ENCODE measurements around the gene CCDC9B.

The CCDC9B gene

DNA sequence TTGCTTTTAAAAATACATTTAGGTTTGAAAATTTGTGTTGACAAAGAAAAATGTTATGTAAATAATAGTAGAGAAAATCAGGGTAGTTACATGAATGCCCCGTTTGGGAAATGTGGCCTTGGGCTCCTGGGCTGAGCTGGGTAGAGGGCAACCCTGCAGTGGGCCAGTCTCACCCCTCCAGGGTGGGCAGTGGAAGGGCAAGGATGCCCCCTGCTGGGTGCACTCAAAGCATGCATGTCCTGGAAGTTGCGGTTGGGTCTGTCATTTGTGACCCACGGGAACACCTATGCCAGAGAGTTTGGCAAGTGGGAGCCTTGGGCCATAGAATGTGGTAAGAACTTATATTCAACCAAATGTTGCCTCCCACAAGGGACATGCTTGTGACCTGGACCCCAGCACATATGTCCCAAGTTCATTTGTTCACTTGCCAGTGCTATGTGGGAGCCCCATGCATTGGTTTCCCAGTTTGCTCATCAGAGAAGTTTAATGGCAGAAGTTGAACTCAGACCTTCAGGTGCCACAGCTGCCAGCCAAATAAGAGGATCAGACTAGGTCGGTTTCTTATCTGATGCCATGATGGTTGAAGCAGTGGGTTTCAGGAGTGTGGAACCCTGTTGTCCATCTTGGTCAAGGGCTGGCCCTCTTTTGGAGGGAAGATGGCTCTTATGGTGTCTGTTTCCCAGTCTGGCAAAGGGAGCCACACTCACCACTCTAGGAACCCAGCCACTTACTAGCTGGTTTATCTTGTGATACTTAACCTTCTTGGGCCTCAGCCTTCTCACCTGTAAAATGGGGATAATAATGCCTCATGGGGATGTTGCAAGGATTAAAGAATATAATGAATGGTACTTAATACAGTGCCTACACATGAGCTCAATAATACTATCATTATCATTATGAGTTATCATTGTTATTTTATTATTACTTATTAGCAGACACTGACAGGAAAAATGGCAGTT lies 30.5 kb downstream of the CCDC9B start:
- DNase-seq (ENCODE audit: low read depth in 2 of 2) = peak in 1 of 2 donors; percentile 54

DNA sequence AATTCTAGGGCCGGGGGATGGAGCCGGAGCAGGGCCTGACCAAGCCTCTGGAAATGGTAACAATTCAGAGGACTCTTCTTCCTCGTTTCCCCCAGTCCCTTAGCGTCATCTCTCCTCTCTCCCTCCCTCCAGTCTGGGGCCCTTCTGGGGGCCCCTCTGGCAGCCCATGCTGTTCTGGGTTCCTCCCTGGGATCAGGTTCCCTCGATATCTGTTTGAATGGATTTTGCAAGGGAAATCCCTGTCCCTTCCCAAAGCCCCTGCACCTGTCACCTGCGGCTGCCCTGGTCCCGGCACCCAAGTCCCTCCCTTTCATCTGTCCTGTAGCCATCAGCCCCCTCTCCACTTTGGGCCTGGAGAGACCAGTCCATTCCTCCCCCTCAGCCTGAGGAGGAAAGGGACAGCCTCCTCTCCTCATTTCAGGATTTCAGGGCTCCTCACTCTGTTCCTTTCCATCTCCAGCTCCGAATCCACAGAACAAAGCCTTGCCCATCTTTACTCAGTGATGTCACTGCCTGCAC lies 31.3 kb downstream of the CCDC9B start:
- DNase-seq (ENCODE audit: low read depth in 2 of 2) = no peak

DNA sequence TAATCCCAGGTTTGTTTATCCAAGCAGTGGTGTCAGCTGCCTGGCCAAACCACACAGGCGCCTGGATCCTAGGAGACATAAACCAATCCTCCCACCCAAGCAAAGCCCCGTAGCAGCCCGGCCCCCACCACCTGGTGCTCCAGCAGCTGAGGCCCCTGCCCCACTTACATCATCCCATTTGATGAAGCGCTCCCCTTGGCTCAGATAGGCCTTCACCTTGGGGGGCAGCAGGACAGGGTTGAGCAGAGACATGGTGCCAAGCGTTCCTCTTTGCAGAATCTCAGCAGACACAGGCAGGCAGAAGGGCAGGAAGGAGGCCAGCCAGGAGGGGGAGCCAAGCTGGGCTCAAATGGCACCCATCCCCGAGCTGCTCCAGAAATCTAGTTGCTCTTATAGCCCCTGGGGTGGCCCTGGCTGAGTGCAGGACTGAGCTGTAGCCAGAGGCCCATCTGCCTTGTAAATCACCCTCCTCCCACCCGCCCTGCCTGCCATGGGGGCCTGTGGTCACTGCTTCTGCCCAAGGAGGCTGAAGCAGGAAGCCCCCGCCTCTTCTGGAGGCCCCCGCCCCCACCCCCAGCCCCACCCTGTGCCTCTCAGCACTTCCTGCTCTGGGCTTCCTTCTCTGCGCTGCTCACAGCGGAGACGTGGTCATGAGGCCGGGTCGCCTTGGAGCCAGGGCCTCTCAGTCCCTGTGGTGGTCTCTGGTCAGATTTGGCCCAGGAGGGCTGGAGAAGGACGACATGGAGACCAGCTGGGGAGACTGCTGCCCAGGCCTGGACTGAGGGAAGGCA lies 33.1 kb downstream of the CCDC9B start, which contains the start of gene PLCB2:
PLCB2 (minus strand) TSS at position 515 of the 791 bp plus-strand sequence; CDS start at position 252, 263 bp downstream.
- DNase-seq (ENCODE audit: low read depth in 2 of 2) = peak; percentile 49 to 51

DNA sequence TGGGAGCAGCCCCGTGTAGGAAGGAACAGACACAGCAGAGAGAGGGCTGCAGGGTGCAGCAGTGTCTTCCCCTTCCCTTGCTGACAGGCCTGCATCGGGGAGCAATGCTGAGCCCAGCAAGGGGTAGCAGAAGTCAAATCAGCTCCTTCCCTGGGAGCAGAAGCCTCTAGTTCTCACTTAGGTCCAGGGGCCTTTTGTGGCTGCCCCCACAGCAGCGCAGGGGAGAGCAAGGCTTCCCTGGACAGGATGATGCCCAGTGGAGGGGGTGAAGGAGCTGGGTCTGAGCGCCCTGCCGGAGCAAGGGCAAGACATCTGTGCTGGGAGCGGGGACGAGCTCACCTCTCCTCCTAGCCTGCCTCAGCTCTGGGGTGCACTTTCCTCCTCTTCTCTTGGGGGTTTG lies 33.8 kb downstream of the CCDC9B start:
- DNase-seq (ENCODE audit: low read depth in 2 of 2) = no peak

DNA sequence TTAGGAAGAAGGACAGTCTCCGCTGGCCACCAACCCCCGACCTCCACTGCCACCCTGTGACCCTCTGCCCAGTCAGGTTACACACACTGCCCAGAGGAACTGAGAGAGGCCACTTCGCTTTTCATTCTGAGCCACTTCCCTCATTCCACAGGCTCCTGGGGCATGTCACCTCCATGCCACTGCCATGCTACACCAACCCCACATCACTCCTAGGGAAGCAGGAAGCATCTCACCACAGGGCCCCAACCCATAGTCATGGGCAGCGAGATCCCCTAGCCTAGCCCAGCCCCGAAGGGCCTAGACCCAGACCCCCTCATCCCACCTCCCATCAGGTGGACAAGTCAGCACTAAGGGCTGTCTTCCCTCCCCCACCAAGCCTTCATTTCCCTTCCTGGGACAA lies 34.4 kb downstream of the CCDC9B start:
- no peak for DNase-seq (ENCODE audit: low read depth in 2 of 2)

DNA sequence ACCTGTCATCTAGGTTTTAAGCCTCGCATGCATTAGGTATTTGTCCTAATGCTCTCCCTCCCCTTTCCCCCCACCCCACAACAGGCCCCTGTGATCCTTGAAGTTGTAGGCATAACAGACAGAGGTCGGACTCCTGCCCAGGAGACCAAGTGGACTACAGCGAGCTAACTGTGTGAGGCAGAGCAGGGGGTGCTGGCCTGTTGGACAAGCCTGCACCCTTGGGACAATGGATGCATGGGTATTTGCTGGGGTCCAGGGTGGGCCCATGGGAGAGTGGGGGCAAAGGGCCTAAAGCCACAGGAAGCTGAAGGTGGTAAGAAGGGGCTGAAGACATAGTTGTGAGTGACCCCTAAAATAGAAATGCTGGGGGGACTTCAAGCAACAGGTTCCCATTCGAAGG lies 35.5 kb downstream of the CCDC9B start:
- DNase-seq (ENCODE audit: low read depth in 2 of 2) = no peak

DNA sequence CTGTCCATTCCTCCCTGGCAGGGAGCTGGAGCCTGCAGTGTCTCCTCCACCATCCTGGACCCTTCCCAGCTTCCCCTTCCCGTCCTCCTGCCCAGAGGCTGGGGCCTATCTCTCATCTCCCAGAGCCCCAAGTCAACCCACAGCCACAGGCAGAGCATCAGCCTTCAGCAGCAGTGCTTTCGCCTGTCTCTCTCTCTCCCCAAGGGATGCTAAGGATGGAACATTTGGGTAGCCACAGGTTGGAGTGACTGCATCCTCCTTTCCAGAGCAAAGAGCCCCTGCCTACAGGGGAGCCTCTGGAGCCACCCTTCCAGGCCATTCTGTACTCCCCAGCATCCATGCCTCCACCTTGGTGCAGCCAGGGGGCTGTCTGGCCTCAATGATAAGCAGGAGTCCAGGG lies 37.2 kb downstream of the CCDC9B start:
- no peak for DNase-seq (ENCODE audit: low read depth in 2 of 2)

DNA sequence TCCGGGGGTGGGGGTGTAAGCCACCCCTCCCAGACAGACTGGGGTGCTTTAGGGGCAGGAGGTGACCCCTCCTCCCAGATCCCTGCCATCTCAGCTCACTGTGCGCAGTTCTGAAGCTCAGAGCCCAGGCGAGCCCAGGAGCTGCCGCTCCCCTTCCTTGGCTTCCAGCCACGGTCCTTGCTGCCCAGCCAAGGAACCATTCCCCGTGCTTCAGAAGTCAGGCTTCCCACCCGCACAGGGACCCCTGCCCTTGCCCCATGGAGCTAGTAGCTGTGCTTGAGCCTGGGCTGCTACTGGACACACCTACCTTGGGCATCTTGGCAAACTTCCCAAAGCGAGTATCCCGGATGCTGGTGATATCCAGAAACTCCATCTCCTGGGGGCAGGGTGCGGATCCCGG lies 37.8 kb downstream of the CCDC9B start:
- DNase-seq (ENCODE audit: low read depth in 2 of 2) = no peak

DNA sequence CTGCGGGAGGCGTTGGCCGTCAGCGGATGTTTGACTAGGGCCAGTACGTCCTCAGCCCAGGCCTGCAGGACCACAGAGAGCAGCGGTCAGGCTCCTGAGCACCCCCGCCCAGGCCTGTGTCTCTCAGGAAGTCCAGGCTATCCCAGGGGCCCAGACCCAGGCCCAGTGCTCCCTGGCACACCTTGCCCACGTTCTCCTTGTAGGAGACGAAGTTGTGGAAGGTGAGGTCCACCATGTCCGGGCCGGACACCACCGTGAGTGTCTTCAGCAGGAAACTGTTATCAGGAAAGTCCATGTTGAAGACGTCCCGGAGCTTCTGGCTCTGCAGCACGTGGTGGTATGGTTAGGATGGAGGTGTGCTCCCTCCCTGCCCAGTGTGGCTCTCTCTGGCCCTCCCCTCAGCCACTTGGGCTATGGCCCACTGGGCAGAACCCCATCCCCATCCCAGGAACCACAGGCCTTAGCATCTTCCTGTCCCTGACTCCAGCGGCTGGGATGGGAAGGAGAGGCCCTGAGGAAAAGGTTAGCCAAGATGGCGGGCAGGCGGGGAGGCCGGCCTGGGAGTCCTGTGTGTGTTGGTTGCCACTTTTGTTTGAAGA lies 38.4 kb downstream of the CCDC9B start:
- no peak for DNase-seq (ENCODE audit: low read depth in 2 of 2)

DNA sequence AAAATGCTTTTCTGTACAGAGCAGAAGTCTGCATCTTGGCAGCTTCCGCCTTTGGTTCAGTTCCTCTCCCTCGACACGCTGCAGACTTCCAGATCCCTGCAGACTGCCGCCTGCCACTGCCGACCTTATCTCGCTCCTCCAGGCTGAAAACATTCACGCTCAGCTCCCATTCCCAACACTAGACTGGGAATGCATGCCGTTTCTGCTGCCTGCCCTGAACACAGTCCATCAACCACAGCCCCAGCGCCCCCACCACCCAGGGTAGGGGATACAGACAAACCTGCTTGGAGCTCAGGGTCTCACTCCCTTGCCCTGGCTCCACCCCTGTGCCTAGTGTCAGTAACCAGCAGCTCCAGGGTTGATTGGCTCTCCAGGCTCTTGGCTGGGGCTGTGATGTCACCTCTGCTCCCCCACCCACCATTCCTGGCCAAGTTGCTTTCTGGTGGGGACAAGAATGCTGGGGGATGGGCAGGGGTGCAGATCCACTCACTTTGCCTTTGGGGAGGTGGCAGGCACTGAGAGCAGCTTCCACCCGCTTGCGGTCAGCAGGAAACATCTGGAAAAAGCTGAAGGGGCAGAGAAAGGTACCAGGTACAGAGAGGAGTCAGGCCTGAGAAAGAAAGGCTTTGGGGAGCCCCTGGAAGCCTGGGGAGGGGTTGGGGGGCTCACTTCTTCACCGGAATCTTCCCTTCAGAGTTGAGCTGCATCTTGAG lies 39.1 kb downstream of the CCDC9B start:
- DNase-seq (ENCODE audit: low read depth in 2 of 2) = no peak

DNA sequence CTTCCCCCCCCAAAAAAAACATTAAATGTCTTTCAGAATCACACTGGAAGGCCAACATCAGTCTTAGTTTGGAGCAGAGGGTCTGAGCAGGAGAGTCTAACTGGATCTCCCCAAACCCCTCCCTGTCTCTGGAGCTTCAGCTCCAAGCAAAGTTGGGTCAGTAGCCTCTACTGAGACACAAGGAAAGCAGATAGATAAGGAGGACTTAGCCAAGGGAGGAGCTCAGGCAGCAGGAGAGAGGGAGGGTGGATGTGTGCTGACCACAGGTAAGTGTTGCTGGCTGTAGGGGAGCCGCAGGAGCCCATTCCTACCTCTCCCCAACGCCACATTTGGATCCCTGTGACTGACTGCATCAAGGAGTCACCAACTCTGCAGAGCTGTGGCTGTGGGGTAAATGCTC lies 40.0 kb downstream of the CCDC9B start:
- no peak for DNase-seq (ENCODE audit: low read depth in 2 of 2)

DNA sequence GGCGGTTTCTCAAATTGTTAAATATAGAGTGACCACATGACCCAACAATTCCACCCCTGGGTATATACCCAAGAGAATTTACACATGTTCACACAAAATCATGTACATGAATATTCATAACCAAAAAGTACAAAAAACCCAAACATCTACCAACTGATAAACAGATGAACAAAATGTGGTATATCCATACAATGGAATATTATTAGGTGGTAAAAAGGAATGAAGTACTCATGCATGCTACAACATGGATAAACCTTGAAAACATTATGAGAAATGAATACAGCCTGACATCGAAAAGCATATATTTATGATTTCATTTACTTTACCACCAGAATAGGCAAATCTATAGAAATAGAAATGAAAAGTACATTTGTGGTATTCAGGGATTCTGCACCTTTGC lies 40.4 kb downstream of the CCDC9B start:
- DNase-seq (ENCODE audit: low read depth in 2 of 2) = no peak

DNA sequence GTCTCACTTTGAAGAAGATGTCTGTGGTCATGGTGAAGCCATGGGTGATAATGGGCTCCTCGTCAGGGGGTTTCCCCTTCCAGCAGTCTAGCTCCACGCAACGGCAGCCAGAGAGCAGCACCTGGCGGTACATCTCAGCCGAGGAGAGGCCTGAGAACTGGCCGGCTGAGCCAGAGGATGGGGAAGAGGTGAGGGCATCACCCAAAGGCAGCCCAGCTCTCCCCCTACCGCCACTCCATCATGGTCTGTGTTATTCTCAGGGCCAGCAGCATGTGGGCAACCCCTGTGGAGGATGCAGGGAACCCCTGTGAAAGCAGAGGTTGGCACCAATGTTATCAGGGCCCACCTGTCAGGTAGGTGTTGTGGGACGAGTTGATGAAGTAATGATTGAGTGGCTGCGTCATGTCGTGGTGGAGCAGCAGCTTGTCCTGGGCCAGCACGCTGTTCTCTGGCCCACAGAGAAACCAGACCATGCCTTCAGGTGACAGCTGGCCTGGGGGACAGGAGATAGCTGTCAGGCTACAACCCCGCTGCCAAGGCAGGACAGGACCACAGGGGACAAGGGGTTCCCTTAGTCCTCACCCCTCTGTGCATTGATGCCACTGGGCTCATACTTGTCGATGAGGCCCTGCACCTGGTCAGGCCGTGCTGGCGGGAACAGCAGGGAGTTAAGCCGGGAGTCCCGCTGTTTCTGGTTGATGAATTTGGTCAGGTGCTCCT lies 42.4 kb downstream of the CCDC9B start:
- DNase-seq (ENCODE audit: low read depth in 2 of 2) = no peak

DNA sequence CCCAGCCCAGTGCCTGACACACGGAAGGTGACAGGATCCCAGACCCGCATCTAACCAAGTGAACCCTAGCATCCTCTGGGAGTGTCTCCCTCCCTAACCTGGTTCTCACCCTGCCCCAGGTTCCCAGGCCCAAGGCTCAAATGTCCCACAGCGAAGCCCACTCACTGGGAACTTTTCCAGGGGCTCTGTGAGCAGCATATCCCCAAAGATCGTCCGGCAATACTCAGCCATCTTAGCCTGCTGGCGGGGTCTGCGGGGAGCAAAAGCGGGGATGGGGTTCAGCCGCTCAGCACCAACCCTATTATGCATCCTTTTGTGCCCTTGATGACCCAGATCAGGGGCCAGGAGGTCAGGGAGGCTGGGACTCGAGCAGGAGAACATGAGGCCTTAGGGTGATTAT lies 43.4 kb downstream of the CCDC9B start:
- DNase-seq (ENCODE audit: low read depth in 2 of 2) = no peak

DNA sequence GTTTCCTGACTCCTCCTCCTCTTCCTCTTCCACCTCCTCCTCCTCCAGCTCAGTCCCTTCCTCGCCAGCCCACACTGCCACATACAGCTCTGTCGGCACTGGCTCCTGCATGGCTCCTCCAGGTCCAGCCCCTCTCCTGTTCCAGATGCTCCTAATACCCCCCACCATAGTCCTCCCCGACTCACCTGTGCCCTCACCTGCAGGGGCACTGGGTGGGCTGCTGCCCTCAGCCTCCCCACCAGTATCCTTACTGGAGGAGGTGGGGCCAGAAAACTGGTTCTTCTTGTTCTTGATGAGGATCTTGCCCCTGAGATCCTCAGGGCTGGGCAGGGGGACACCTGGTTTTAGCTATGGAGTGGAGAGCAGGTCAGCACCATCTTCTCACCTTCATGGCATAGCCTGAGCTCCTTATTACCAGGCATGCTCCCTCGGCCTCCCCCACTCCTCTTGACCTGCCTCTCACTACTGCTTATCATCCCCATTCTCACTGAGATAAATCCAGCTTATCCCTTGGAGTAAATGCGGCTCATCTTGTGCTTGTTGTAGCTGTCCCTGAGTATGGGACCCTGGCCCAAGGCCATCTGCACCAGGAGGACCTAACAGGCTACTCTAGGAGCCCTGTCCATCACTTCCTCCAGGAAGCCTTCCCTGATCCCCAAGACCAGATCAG lies 44.0 kb downstream of the CCDC9B start:
- DNase-seq (ENCODE audit: low read depth in 2 of 2) = no peak

DNA sequence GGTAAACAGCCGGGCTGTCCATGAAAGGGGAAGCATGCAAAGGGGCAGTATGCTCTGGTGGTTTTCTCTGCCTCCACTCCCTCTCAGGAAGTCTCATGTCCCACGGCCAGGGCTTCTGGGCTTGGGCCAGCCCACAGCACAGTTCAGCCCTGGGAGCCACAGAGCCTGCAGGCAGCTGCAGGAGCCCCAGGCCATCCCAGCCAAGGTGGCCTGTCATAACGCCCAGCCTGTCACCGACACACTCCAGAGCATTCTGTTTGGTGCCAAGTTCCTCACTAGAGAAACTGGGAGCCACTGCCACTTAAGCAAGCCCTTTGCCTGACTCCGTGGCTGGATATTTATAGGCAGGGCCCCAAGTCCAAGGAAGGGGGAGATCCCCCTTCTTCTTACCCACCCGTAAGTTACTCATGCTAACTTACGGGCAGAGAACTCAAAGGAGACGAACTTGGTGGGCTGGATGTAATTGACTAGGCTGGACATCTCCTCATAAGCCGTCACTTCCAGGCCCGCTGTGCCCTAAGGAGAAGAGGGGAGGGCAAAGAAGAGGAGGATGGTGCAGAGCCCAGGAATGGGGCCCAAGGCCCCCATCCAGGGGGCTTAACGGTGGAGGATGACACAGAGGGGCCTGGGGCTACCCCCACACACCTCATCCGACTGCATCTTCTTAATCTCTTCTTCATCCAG lies 44.7 kb downstream of the CCDC9B start:
- DNase-seq (ENCODE audit: low read depth in 2 of 2) = no peak

DNA sequence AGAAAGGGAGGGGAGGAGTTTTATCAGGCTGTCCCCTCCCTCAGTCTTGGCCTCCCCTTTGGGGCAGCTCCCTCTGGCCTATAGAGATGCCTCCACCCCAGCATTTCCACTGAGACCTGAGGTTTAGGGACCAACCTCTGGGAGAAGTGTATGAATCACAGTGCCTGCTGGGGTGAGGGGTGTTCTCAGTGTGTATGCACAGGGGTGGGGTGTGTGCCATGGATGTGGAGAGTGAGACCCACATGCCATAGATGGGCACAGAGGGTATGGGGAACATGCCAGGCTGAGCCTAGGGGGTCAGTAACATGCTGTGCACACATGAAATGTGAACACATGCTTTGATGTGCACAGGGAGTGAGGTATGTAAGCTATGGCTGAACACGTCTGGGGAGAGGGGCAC lies 45.4 kb downstream of the CCDC9B start:
- DNase-seq (ENCODE audit: low read depth in 2 of 2) = no peak

DNA sequence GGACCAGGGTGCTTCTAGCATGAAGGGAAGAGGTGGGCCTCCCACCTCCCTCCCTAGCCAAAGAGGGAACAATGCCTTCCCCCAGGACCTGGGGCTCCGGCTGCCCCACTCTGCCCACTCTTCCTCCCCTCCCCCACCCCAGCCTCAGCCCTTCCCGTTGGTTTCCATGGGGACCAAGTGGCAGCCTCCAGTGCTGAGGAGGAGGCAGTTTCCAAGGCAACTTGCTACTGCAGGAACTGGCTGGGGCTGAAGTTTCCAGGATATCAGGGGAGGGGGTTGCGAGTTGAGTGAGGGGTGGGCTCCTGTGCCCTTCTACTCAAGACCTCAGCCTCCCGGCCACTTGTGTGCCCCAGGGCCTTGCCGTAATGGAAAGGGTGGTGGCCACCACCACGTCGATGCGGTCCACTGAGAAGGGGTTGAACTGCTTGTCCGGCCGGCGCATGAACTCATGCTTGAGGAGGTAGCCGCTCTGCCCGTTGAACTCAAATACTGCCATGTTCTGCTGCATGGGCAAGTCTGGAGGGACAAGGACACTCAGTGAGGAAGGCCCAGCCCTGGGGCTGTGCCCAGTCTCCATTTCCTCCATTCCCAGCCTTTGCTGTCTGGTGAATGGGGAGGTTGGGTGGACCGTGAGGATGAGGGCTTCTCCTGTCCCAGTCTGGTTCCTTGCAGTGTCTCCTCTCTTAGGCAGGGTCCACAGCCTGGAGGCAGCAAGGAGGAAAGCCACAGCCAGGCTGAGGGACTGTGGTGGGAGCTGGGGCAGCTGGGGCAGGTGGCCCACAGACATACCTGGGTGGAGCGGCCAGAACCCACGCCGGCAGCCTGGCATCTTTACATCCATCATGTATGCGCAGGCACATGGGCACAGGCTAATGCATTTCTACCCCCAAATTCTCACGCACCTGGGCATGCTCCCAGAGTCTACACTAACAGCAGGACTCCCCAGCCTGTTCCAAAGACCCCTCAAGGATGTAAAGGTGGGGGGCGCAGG lies 46.5 kb downstream of the CCDC9B start:
- no peak for DNase-seq (ENCODE audit: low read depth in 2 of 2)

All from stimulated activated CD4-positive, alpha-beta T cell treated with anti-CD3 and anti-CD28 coated beads, Interleukin-4, amount 100 ng/mL, for 48 hours (primary cell).